Nephron (organoid): ENCODE data around the gene TRHDE.
"Not testable (repeated sequence)": the region's sequence is repeated elsewhere in the genome, so short reads cannot be mapped to it uniquely, and the experiment has no call there.

Experiments used
- H3K27ac Mint-ChIP-seq, 3 experiments: 2 replicates each; pipeline ENCODE4 v1.8.0; 2020; ENCODE audit warnings: mixed read lengths in 3 of 3, mild to moderate bottlenecking in 2 of 3, moderate library complexity in 1 of 3
- H3K27me3 Mint-ChIP-seq: 2 replicates; pipeline ENCODE4 v1.8.0; 2021; ENCODE audit warnings: low read depth, mild to moderate bottlenecking, moderate library complexity, mixed read lengths
- H3K36me3 Mint-ChIP-seq: 2 replicates; pipeline ENCODE4 v1.8.0; 2020; ENCODE audit warnings: low read depth, mixed read lengths
- H3K4me1 Mint-ChIP-seq: 2 replicates; pipeline ENCODE4 v1.8.0; 2020; ENCODE audit warnings: mixed read lengths
- H3K4me3 Mint-ChIP-seq, 3 experiments: 2 replicates each; pipeline ENCODE4 v1.8.0; 2020; ENCODE audit warnings: mild to moderate bottlenecking in 3 of 3, mixed read lengths in 3 of 3, moderate library complexity in 2 of 3
- H3K9me3 Mint-ChIP-seq: 2 replicates; pipeline ENCODE4 v1.8.0; 2020; ENCODE audit warnings: mixed read lengths
- TF ChIP-seq, protein P1 (sequence below), 3 experiments: fragments of 200-600 bp; sonication (generic); IDR thresholded peaks; one replicate each; pipeline ENCODE4 v1.5.0; 2021; ENCODE audit warnings: antibody characterized with exemption in 3 of 3; ENCODE audit not compliant: unreplicated experiment in 3 of 3

The TRHDE gene

DNA sequence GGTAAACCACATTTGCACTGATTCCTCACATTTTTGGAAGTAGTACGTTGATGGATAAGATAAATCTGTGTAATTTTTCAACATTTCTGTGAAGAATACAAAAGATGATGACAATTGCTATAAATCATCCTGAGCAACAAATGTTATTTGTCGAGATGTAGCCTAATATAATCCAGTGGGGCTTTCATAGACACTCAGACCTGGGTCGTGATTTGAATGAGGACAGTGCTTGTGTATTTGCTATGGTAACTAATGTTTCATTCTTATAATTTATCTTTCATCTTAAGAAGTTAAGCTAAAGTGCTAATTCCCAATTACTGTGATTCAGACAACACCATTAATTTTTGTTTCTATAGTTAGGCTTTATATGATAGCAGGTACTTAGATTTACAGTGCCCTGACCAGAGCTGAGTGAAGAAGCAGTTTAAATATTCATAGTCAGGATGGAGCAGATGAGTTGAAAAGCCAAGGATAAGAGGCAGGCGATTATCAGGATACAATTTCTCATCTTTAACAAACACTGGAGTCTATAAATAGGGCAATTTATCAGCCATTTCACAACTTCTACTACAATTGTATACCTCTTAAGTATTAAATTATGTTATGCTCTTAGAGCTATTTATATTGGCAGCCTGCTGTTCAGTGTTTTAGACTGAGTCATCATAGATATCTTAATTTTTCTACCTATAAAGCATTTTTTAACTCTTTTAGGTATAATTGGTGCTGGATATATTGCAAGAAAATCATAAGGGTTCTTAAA is 359.9 kb downstream of the TRHDE start:
- Mint-ChIP-seq H3K36me3 (peaks cover 14% of the 10 kb centered on the region), H3K9me3 (peaks cover 1% of the 10 kb centered on the region), H3K4me1 (no peaks in the 10 kb centered on the region), H3K27me3 (no peaks in the 10 kb centered on the region), H3K27ac (no peak overlapping the region), H3K4me3 (no peak overlapping the region)
- TF ChIP-seq, protein P1, sequence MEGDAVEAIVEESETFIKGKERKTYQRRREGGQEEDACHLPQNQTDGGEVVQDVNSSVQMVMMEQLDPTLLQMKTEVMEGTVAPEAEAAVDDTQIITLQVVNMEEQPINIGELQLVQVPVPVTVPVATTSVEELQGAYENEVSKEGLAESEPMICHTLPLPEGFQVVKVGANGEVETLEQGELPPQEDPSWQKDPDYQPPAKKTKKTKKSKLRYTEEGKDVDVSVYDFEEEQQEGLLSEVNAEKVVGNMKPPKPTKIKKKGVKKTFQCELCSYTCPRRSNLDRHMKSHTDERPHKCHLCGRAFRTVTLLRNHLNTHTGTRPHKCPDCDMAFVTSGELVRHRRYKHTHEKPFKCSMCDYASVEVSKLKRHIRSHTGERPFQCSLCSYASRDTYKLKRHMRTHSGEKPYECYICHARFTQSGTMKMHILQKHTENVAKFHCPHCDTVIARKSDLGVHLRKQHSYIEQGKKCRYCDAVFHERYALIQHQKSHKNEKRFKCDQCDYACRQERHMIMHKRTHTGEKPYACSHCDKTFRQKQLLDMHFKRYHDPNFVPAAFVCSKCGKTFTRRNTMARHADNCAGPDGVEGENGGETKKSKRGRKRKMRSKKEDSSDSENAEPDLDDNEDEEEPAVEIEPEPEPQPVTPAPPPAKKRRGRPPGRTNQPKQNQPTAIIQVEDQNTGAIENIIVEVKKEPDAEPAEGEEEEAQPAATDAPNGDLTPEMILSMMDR (IDR thresholded peaks at IDR 0.05; ENCODE audit: unreplicated experiment in 3 of 3), result no peak

DNA sequence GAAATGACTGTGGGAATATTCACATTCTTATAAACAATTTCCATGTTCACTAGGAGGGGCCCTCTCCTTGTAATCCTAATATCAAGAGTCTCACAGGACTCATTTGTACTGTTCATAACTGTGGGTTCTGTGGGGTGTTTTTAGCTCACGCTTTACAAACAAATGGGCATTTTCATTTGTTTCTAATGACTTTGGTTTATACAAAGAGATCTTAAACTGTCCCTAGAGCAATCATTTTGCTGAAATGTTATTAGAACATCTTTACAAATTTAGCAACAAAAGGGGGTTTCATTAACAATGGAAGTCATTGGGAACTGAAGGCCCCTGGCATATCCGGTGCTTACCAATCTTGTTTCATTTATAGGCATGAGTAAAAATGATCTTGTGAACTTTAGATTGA is 370.5 kb downstream of the TRHDE start:
- TF ChIP-seq, protein P1 (IDR thresholded peaks at IDR 0.05; ENCODE audit: unreplicated experiment in 3 of 3), result no peak
- no peaks in the 10 kb centered on the region for H3K27me3 Mint-ChIP-seq

DNA sequence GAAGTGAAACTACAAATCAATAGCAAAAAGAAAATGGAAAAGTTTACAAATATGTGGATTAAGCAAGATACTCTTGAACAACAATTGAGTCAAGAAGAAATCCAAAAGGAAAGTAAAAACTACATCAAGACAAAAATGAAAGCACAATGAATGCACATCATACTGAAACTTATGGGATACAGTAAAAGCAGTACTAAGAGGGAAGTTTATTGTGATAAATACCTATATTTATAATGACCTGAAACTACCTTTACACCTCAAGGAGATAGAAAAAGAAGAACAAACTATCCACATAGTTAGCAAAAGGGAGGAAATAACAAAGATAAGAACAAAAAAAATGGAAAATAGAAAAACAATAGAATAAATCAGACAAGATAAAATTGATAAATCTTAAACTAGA is 375.0 kb downstream of the TRHDE start:
- Mint-ChIP-seq H3K36me3 (peaks cover 22% of the 10 kb centered on the region), H3K9me3 (peaks cover 2% of the 10 kb centered on the region), H3K27ac (no peak overlapping the region), H3K4me1 (no peaks in the 10 kb centered on the region), H3K4me3 (no peak overlapping the region), H3K27me3 (no peaks in the 10 kb centered on the region)
- TF ChIP-seq, protein P1 (IDR thresholded peaks at IDR 0.05; ENCODE audit: unreplicated experiment in 3 of 3), result no peak

More for the DNA sequence above, 370.5 kb downstream of the TRHDE start:
- Mint-ChIP-seq H3K4me1 (no peaks in the 10 kb centered on the region), H3K27ac (no peak overlapping the region), H3K9me3 (peaks cover 8% of the 10 kb centered on the region), H3K36me3 (peaks cover 29% of the 10 kb centered on the region), H3K4me3 (no peak overlapping the region)

DNA sequence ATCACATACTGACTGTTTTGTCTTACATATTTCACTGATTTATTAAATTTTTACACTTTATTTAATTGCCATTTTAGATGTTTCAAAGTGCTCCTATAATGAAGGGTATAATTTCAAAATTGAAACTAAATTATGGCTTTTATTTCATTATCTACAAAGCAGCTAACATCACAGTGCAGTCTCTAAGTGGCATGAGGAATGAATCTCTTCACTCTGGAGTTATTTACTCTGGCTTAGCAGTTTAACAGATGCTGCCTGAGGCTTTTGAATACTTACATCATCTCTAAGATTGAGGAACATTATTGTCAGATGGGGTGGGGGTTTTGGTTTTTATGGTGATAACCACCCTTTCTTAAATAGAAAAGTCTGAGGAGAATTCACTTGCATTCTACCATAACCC is 386.4 kb downstream of the TRHDE start:
- Mint-ChIP-seq H3K9me3 (no peaks in the 10 kb centered on the region), H3K36me3 (peaks cover 12% of the 10 kb centered on the region), H3K27ac (no peak overlapping the region), H3K27me3 (no peaks in the 10 kb centered on the region), H3K4me3 (no peak overlapping the region), H3K4me1 (no peaks in the 10 kb centered on the region)
- TF ChIP-seq, protein P1 (IDR thresholded peaks at IDR 0.05; ENCODE audit: unreplicated experiment in 3 of 3), result no peak

DNA sequence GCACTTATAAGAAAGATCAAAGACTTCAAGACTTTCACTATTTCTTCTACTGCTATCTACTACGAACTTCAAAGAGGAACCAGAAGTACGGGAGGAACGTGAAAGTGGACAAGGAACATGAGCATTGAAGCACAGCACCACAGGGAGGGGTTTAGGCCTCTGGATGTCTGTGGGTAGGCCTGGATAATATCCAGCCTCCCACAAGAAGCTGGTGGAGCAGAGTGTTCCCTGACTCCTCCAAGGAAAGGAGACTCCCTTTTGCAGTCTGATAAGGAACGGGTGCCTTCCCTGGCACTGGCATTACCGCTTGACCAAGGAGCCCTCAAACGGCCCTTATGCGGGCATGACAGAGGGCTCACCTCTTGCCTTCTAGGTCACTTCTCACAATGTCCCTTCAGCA is 388.0 kb downstream of the TRHDE start:
- H3K4me3 Mint-ChIP-seq, H3K27me3 Mint-ChIP-seq, H3K9me3 Mint-ChIP-seq, H3K27ac Mint-ChIP-seq, H3K4me1 Mint-ChIP-seq, H3K36me3 Mint-ChIP-seq: not testable (repeated sequence)

DNA sequence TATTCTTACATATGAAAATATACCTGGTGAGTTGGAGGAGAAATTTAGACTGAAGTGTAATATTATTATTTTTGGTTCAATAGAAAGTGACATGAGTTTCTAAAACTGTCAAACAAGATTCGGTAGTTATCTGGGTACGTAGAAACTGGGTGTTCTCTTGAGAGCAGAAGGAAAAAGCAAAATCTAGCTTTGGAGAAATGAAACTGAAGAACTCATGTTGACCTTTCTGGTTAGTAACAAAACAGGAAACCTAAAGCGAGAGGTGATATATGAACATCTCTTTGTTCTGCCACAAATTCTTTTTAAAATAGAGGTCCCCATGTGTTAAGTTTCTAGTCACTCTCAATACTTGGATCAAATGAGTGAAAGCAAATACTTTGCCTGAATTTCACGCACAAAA is 401.7 kb downstream of the TRHDE start:
- Mint-ChIP-seq H3K4me1 (peaks cover 5% of the 10 kb centered on the region), H3K4me3 (no peak overlapping the region), H3K27me3 (no peaks in the 10 kb centered on the region), H3K36me3 (no peaks in the 10 kb centered on the region), H3K27ac (no peak overlapping the region), H3K9me3 (no peaks in the 10 kb centered on the region)
- TF ChIP-seq, protein P1 (IDR thresholded peaks at IDR 0.05; ENCODE audit: unreplicated experiment in 3 of 3), result no peak
